Suprapubic skin (tissue), 4 donors: Measurements from ENCODE around the gene CACNG5. TPM values are rescaled to one million over a fixed set of nuclear protein-coding genes. Genes with fewer than 3 reads are reported as not detected.
"Not testable (repeated sequence)": the region's sequence is repeated elsewhere in the genome, so short reads cannot be mapped to it uniquely, and the experiment has no call there.

Source experiments
- DNase-seq, 2 donors: peaks; one replicate each; pipeline ENCODE4 v3.0.0-alpha.2; 2019; ENCODE audit warnings: low spot score in 2 of 2
- H3K27ac ChIP-seq: fragments of 200-600 bp; sonication (generic); one replicate; pipeline ENCODE4 v1.5.1; 2019
- H3K27me3 ChIP-seq: fragments of 200-600 bp; sonication (generic); one replicate; pipeline ENCODE4 v1.5.1; 2019
- H3K36me3 ChIP-seq: fragments of 200-600 bp; sonication (generic); one replicate; pipeline ENCODE4 v1.5.1; 2019
- H3K4me1 ChIP-seq: fragments of 200-600 bp; sonication (generic); one replicate; pipeline ENCODE4 v1.5.1; 2019
- H3K4me3 ChIP-seq: fragments of 200-600 bp; sonication (generic); one replicate; pipeline ENCODE4 v1.5.1; 2019; ENCODE audit warnings: mild to moderate bottlenecking
- H3K9me3 ChIP-seq: fragments of 200-600 bp; sonication (generic); one replicate; pipeline ENCODE4 v1.5.1; 2019
- EP300 ChIP-seq: sonication (generic); formaldehyde crosslinking; IDR thresholded peaks from one replicate; pipeline ENCODE4 v1.6.1; 2017; ENCODE audit warnings: antibody characterized with exemption
- POLR2A ChIP-seq, 2 donors: fragments of 450-650 bp; IDR thresholded peaks; one replicate each; pipeline ENCODE4 v1.6.1; 2017; ENCODE audit warnings: antibody characterized with exemption in 2 of 2, mild to moderate bottlenecking in 2 of 2, moderate library complexity in 2 of 2
- POLR2AphosphoS5 ChIP-seq, 3 donors: sonication (generic); formaldehyde crosslinking; IDR thresholded peaks; one replicate each; pipeline ENCODE4 v1.6.1; 2017; ENCODE audit warnings: antibody characterized with exemption in 3 of 3
- WGBS: methylation state at CpG from one replicate; pipeline ENCODE4 v1.1.5; 2018; 5-methylcytosine and 5-hydroxymethylcytosine counted together
- total RNA-seq, 4 donors: library from RNA; depleted of rRNA; stranded (reverse); fragments of >200 nt; gene quantifications; one replicate each; pipeline ENCODE4 v1.1.0, GENCODE V29; 2016
- TF ChIP-seq, protein P1 (sequence below), 2 donors: fragments of 200-600 bp in 1 of 2; fragments of 450-650 bp in 1 of 2; sonication (generic) in 1 of 2; IDR thresholded peaks; one replicate each; pipeline ENCODE4 v1.5.1; 2016 to 2019; ENCODE audit warnings: antibody characterized with exemption in 2 of 2, mild to moderate bottlenecking in 1 of 2, moderate library complexity in 1 of 2

CACNG5 gene
- total RNA-seq, 4 donors from 2014 or later = not detected

DNA sequence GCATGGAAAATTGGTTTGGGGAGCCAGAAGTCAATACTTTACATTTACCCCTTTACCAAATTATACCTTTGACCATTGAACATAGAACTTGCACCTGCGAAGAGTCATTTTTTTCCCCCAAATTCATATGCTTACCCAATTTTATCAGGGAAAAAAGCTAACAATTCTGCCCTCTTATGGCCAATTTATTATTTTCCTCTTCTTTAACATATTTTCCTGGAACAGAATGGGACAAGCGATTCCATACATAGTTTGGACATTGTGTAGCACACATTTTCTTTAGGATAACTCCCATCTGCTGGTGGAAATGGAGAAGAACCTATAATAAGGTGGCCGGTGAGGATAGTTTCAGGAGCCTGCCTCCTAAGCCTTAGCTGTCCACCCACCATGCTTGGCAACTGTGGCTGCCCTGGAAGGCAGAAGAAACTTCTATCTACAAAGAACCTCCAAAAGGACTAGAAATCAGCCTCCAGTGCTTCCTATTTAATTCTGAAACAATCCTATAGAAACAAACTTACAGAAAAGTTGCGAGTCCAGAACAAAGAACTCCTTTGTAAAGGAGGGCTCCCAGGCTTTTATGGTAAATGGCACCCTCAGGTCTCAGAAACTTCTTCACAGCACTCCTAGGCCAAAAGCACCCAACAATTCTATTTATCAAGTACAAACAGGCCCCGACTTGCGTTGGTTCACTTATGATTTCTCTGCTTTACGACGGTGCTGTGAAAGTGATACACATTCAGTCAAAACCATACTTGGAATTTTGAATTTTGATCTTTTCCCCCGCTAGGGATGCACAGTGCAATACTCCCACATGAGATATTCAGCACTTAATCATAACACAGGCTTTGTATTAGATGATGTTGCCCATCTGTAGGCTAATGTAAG, 65.5 kb downstream of the CACNG5 start:
- peaks cover 6% of the 10 kb centered on the region for H3K4me1 ChIP-seq
- H3K9me3 ChIP-seq = no peaks in the 10 kb centered on the region
- TF ChIP-seq EP300 (no peak), POLR2AphosphoS5 (IDR thresholded peaks at IDR 0.05) (no peak), POLR2A (IDR thresholded peaks at IDR 0.05) (no peak)
- TF ChIP-seq, protein P1, sequence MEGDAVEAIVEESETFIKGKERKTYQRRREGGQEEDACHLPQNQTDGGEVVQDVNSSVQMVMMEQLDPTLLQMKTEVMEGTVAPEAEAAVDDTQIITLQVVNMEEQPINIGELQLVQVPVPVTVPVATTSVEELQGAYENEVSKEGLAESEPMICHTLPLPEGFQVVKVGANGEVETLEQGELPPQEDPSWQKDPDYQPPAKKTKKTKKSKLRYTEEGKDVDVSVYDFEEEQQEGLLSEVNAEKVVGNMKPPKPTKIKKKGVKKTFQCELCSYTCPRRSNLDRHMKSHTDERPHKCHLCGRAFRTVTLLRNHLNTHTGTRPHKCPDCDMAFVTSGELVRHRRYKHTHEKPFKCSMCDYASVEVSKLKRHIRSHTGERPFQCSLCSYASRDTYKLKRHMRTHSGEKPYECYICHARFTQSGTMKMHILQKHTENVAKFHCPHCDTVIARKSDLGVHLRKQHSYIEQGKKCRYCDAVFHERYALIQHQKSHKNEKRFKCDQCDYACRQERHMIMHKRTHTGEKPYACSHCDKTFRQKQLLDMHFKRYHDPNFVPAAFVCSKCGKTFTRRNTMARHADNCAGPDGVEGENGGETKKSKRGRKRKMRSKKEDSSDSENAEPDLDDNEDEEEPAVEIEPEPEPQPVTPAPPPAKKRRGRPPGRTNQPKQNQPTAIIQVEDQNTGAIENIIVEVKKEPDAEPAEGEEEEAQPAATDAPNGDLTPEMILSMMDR (IDR thresholded peaks at IDR 0.05) = no peak
- peaks cover 13% of the 10 kb centered on the region for H3K27me3 ChIP-seq
- no peak overlapping the region for H3K4me3 ChIP-seq
- H3K27ac ChIP-seq = no peak overlapping the region
- H3K36me3 ChIP-seq = no peaks in the 10 kb centered on the region
- WGBS = 56% methylated on average over 9 of the region's 9 CpGs
- no peak for DNase-seq

DNA sequence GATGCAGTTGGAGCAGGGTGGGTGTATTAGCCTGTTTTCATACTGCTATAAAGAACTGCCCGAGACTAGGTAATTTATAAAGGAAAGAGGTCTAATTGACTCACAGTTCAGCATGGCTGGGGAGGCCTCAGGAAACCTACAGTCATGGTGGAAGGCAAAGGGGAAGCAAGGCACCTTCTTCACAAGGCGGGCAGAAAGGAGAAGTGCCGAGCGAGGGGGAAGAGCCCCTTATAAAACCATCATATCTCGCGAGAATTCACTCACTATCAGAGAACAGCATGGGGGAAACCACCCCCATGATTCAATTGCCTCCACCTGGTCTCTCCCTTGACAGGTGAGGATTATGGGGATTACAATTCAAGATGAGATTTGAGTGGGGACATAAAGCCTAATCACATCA, 68.4 kb downstream of the CACNG5 start:
- H3K27ac ChIP-seq, H3K4me1 ChIP-seq, H3K4me3 ChIP-seq, DNase-seq, H3K9me3 ChIP-seq, H3K36me3 ChIP-seq: not testable (repeated sequence)
- WGBS = 71% methylated on average over 6 of the region's 6 CpGs
- H3K27me3 ChIP-seq = peaks cover 10% of the 10 kb centered on the region

DNA sequence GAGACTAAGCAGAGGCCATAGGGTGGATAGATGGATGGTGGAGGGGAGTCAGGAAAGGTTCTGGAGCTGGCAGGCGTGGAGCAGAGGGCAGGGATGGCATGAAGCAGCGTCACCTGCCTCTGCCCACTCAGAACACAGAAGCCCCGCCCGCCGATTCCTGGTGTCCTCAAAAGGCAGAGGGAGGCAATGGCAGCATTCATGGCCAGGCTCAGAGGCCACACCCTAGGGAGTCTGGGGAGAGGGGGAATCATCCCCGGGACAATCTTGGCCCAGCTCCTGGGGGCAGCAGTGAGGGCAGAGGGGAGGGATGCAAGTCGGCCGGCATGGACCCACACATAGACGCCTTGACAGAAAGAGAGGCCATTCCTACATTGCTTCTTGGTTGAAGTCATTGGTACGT, 68.9 kb downstream of the CACNG5 start:
- TF ChIP-seq EP300 (no peak), POLR2AphosphoS5 (IDR thresholded peaks at IDR 0.05) (no peak), POLR2A (IDR thresholded peaks at IDR 0.05) (no peak)
- TF ChIP-seq, protein P1 (IDR thresholded peaks at IDR 0.05) = no peak
- WGBS = 75% methylated on average over 9 of the region's 10 CpGs

DNA sequence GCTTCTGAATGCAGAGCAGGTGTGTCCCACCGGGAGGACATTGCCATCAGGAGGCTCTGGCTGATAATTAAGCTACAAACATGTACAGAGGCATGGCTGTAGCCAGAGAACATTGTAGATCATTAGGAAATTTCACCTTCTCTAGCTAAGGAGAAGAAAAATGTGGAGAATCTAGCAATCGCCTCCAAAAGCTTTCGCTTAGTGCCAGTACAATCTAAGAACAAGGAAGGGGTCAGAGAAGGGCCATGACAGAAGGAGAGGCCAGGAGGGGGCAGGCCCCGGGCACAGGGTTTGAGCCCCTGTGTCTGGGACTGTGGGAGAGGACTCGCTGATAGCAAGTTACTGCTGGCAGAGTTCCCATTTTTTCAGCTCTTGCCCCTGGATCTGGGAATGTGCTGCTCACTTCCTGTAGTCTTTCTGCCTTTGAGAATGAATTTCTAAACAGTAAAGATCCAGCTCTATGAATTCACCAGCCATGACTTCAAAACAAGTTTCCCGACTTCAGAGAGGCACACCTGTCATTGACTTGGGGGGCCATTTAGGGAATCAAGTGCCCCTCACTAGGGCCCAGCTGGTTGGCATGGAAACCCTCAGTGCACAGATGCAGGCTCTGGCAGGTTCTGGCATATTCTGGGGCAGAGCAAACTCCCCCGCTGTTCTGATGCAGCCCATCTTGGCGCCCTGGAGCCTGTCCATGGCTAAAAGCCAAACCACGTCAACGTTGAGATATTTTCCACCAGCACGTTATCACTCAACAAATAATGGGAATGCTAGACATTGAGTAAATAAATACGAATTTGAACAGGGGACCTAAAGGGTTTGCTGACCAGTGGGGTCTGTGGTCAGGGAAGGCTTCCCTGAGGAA, 70.1 kb downstream of the CACNG5 start:
- Histone ChIP-seq H3K36me3 (no peaks in the 10 kb centered on the region), H3K4me3 (no peak overlapping the region), H3K4me1 (peaks cover 6% of the 10 kb centered on the region), H3K9me3 (no peaks in the 10 kb centered on the region), H3K27me3 (no peaks in the 10 kb centered on the region), H3K27ac (no peak overlapping the region)
- TF ChIP-seq, protein P1 (IDR thresholded peaks at IDR 0.05) = no peak
- no peak for TF ChIP-seq POLR2A (IDR thresholded peaks at IDR 0.05)
- no peak for TF ChIP-seq POLR2AphosphoS5 (IDR thresholded peaks at IDR 0.05)
- no peak for TF ChIP-seq EP300
- 22% methylated on average over 10 of the region's 12 CpGs for WGBS
- DNase-seq = no peak

More for the DNA sequence above, 68.9 kb downstream of the CACNG5 start:
- no peak for DNase-seq
- no peak overlapping the region for H3K27ac ChIP-seq
- H3K4me3 ChIP-seq = no peak overlapping the region
- no peaks in the 10 kb centered on the region for H3K9me3 ChIP-seq
- H3K4me1 ChIP-seq = peaks cover 6% of the 10 kb centered on the region
- H3K27me3 ChIP-seq = peaks cover 7% of the 10 kb centered on the region
- no peaks in the 10 kb centered on the region for H3K36me3 ChIP-seq

DNA sequence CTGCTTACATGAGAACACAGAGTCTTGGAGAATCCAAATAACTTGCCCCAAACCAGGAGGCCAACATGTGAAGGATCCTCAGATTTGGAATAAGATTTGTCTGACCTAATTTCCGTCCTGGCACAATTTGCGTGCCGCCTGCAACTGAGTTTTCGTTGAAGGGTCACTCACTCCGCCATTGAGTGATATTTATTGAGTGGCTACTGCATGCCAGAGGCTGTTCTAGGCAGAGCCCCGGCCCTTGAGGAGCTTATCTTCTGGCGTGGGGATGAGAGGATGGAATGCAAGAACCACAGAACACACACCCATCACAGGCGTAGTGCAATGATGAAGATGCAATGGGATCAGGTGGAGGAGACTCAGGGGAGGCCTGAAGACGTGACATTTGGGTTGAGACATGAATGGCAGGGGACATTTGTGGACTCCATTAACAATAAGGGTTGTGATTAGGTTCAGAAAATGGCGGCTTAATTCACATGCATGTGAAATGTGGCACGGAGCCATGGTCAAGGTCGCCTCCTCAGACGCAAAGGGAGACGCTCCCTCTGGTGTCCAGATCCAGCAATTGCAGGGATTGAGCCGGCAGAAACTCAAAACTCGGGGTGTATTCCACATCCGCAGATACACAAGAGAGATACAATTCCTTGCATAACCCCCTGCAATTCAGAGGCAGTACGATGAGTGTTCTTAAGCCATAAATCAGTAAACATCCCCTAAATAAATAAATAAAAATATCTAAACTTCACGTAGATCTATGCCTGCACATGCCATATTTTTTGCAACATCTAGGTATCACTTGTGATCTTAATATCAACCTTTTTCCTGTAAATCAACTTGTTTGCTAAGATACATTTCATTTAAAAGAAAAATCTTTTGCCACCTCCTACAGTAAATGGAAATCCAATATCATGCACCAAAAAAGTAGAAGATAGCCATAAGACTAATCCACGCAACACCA, 71.7 kb downstream of the CACNG5 start:
- Histone ChIP-seq H3K36me3 (no peaks in the 10 kb centered on the region), H3K27me3 (no peaks in the 10 kb centered on the region), H3K27ac (no peak overlapping the region), H3K9me3 (no peaks in the 10 kb centered on the region), H3K4me3 (no peak overlapping the region), H3K4me1 (peaks cover 6% of the 10 kb centered on the region)
- no peak for TF ChIP-seq POLR2AphosphoS5 (IDR thresholded peaks at IDR 0.05)
- TF ChIP-seq, protein P1 (IDR thresholded peaks at IDR 0.05) = peak; percentile 54 to 89
- DNase-seq = peak; percentile 75 to 86
- 48% methylated on average over 20 of the region's 20 CpGs for WGBS
